PFSK-1 (cell line): ENCODE results near the gene KLHL17.

Experiments used
- FOXP2 ChIP-seq: optimal IDR thresholded peaks from 2 replicates; pipeline ENCODE3; 2011; ENCODE audit warnings: borderline replicate concordance, control low read depth, inconsistent platforms; ENCODE audit not compliant: insufficient read depth; ENCODE audit errors: extremely low read length, extremely low read depth
- POLR2AphosphoS5 ChIP-seq: IDR thresholded peaks from 2 replicates; pipeline ENCODE4 v1.6.1; 2012; ENCODE audit warnings: low read depth, mild to moderate bottlenecking, control low read depth, low read length, moderate library complexity
- REST ChIP-seq, 2 experiments: IDR thresholded peaks; 2 replicates each; pipeline versions ENCODE4 v1.6.1 to v1.8.0; 2011 to 2012; ENCODE audit warnings: low read depth in 2 of 2, low read length in 2 of 2, control low read depth in 1 of 2, inconsistent platforms in 1 of 2, mild to moderate bottlenecking in 1 of 2, moderate library complexity in 1 of 2; ENCODE audit not compliant: insufficient read depth in 1 of 2
- SIN3A ChIP-seq: IDR thresholded peaks from 2 replicates; pipeline ENCODE4 v1.6.1; 2012; ENCODE audit warnings: mild to moderate bottlenecking, low read length, moderate library complexity, borderline replicate concordance; ENCODE audit not compliant: insufficient read depth
- TAF1 ChIP-seq: IDR thresholded peaks from 2 replicates; pipeline ENCODE4 v1.6.1; 2012; ENCODE audit warnings: low read length, control low read depth, borderline replicate concordance; ENCODE audit not compliant: insufficient read depth

Gene KLHL17

GRCh38 chr1:972726-973458 lies 12.5 kb downstream of the KLHL17 start:
- TF ChIP-seq POLR2AphosphoS5: no peak
- no peak for TF ChIP-seq FOXP2
- no peak for TF ChIP-seq SIN3A
- TF ChIP-seq TAF1: no peak
- no peak for TF ChIP-seq REST (IDR thresholded peaks at IDR 0.05; ENCODE audit: insufficient read depth in 1 of 2, low read depth in 2 of 2, low read length in 2 of 2)

- TF ChIP-seq POLR2AphosphoS5 (no peak), TAF1 (no peak), FOXP2 (no peak), SIN3A (no peak), REST (IDR thresholded peaks at IDR 0.05; ENCODE audit: insufficient read depth in 1 of 2, low read depth in 2 of 2, low read length in 2 of 2) (no peak)
Observed at GRCh38 chr1:973459-974292, 13.3 kb downstream of the KLHL17 start.

GRCh38 chr1:974293-974640 lies 13.9 kb downstream of the KLHL17 start:
- TF ChIP-seq TAF1 (no peak), POLR2AphosphoS5 (no peak), SIN3A (no peak), FOXP2 (no peak), REST (IDR thresholded peaks at IDR 0.05; ENCODE audit: insufficient read depth in 1 of 2, low read depth in 2 of 2, low read length in 2 of 2) (no peak)

GRCh38 chr1:974687-975328 lies 14.4 kb downstream of the KLHL17 start:
- no peak for TF ChIP-seq FOXP2
- TF ChIP-seq SIN3A: no peak
- TF ChIP-seq POLR2AphosphoS5: no peak
- no peak for TF ChIP-seq TAF1
- no peak for TF ChIP-seq REST (IDR thresholded peaks at IDR 0.05; ENCODE audit: insufficient read depth in 1 of 2, low read depth in 2 of 2, low read length in 2 of 2)
